OCI-M2 (cell line): ENCODE measurements around the gene TEX52.
"Not testable (repeated sequence)": the region's sequence is repeated elsewhere in the genome, so short reads cannot be mapped to it uniquely, and the experiment has no call there.

Experiments
- DNase-seq: peaks from one replicate; lab custom pipeline; 2025; ENCODE audit not compliant: unreplicated experiment; lab: John Stamatoyannopoulos, UW

The TEX52 gene

DNA sequence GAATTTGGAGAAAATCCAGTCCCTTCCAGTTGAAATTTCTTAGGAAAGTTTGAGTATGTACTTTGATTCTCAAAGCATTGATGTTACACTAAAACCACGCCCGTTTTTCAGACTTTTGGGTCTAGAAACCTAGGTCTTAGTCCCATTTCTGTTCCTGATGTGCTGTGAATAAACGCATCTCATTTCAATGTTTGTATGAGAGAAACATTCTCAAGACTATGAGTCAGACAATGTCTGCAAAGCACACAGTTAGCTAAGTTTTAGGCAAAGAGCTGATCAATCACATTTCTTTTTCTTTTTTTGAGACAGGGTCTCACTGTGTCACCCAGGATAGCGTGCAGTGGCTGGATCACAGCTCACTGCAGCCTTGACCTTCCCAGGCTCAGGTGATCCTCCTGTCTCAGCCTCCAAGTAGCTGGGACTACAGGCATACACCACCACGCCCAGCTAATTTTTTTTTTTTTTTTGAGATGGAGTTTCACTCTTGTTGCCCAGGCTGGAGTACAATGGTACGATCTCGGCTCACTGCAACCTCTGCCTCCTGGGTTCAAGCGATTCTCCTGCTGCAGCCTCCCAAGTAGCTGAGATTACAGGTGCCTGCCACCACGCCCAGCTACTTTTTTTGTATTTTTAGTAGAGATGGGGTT lies 12.3 kb upstream of the TEX52 start:
- not testable (repeated sequence) for DNase-seq

DNA sequence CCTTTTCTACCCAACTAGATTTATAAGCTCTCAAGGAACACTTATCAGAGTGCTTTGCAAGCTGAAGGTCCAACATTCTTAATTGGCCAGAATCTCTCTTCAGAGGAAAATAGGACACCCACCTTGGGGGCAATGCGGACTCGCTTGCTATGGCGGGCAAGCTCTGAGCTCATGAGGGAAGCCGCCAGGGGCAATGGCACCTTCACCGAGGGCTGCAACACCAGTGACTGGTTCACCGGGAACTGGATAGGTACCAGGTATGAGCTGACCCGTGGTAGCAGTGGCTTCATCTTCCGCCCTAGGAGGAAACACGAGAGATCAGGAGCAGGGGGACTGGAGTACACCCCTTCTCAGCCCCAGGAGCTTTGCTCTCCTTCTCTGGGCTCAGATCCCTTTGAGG lies 7.4 kb upstream of the TEX52 start:
- no peak for DNase-seq

DNA sequence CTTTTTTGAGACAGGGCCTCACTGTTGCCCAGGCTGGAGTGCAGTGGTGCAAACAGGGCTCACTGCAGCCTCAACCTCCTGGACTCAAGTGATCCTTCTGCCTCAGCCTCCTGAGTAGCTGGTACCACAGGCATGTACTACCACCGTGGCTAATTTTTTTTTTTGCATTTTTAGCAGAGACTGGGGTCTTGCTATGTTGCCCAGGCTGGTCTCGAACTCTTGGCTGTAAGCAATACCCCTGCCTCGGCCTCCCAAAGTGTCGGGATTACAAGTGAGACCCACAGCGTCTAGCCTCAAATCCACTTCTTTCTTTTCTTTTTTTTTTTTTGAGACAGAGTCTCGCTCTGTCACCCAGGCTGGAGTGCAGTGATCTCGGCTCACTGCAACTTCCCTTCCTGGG lies 6.6 kb upstream of the TEX52 start:
- not testable (repeated sequence) for DNase-seq

DNA sequence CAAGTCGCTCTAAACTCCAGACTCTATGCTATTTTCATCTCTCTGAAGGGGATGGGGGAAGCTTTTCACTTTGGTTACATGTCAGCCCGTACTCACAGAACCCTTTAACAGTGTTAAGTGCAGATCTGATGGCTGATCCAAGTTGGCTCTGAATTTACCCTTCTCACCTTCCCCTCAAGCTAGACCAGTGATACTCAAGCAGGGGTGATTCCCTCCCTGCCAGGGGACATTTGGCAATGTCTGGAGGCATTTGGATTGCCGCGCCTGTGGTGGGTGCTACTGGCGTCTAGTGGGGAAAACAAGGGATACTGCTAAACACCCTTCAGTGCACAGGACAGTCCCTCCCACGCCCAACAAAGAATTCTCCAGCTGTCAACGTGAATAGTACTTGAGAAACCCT lies 6.0 kb upstream of the TEX52 start:
- DNase-seq: no peak

DNA sequence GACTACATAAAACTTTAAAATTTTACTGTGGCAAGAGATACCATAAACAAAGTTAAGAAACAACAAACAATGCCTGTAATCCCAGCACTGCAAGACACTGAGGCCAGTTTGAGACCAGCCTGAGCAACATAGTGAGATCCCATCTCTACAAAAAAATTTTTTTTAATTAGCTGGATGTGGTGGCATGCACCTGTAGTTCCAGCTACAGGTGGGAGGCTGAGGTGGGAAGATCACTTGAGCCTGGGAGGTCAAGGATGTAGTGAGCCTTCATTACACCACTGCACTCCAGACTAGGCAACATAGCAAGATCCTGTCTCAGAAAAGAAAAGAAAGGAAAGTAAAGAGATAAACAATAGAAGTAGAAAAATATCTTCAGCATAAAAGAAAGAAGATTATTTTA lies 3.3 kb upstream of the TEX52 start:
- no peak for DNase-seq

DNA sequence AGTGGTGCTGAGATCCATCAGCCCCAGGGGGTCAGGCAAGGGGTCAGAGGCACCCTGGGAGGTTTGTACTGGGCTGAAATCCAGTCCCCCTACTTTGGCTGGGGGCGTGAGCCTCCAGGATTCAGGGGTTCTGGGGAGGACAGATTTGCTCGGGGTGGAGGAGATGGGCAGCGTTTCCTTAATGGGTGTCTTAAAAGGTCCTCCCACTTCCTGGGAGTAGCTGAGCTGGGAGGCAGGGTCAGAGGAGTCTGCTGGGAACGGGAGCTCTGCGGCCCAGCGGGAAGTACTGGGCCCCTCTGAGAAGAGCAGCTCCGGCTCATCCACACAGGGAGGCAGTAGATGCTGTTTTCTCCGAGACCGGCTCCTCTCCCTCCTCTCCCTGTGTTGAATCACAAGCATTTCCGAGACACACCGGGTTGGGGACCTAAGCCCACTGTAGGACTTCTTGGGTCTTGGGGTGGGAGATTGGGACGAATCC lies 2.1 kb upstream of the TEX52 start:
- no peak for DNase-seq

DNA sequence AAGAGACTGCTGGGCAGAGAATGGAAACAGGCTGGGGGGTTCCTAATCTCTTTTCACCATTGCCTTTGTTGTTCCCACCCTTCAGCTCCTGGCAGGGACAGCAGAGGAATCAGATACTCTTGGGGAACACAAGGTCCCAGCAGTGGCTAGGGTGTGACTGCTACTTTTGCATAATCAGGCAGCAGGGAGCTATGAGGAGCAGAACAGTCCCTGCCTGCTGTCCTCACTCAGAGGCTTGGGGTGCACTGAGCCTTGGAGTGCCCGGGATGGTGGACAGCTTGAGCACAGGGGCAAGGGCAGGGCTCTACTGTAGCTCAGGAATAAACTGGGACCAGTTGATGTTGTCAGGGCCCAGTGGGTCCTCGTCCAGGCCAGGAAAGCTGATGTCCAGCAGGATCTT lies 1.5 kb upstream of the TEX52 start:
- no peak for DNase-seq

DNA sequence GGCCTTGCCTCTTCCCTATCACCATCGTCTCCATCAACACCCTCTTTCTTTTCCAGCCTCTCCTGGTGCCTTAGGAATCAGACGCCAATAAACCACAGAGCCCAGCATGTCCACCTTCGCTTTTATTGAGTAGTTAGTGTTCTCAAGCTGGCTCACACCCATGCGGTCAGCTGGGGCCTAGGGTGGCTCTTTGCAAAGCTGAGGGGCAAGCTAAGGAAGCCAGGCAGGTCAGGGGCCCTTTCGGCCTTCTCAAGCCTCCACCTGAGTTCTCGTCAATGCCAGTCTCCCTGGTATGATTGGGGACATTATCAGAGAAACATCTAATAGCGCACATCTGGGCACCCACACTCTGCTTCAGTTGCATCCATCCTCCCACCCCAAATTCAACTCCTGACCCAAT lies 737 bp upstream of the TEX52 start:
- DNase-seq: no peak

DNA sequence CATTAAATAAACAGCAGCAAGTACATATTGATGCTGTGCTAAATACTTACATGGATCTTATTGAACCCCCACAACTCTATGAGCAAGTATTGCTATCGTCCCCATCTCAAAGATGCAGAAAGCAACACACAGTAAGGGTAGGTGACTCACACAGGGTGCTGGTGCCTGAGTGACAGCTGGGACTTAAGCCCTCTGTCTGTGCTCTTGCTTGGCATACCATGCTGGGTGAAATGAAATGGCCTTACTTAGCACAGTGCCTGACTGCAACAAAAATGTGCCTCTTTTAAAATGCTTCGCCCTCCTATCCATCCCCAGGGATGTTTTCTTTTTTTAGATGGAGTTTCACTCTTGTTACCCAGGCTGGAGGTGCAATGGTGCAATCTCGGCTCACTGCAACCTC lies 788 bp downstream of the TEX52 start:
- no peak for DNase-seq

DNA sequence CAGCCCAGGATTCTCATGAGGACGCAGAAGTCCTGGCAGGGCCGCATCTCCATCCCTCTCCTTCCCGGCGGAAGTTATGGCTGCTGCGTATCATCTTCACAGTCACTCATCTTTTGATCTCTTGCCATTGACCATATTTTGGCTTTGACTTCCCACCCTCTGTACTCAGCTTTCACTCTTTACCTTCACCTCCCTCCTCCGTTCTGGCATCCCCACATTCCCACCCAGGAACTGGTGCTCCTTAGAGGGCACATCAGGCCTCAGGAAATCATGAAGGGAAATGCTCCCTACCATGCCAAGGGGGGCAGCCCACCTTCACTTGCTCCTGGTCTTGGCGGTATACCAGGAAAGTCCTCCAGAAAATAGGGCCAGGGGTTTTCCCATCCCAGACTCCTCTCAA lies 1.3 kb downstream of the TEX52 start:
- no peak for DNase-seq

DNA sequence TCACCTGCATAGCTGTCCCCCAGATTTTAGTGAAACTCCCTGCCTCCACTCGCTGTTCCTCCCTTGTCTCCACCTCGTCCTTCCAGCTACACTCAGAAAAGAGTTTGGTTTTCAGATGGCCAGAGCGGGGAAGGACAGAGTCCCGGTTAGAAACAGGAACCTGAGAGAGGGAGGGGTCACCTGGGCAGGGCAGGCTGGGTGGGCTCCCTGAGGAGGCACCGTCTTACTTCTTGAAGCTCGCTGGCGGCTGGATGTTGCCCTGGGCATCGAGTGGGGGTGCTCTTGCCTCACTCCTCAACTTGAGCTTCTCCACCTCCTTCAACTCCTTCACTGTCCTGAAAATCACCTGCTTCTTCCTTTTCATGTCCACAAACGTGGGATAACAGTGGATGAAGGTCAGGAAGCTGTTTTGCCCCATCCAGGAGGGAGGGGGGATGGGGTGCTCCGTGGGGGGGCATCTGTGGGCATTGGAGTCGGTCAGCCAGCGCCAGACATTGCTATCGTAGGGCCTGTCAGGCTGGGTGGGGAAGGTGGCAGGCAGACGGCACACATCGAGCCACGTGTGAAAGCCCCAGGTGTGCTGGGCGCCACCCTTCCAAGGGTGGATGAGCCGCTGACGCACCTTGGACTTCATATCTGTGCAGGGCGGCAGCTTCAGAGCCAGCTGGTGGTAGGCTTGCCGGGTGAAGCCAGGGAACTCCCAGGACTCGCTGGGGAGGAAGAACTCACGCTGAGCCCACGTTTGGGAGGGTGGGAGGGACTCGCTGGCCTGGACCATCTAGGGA lies 2.0 kb downstream of the TEX52 start:
- DNase-seq: no peak

DNA sequence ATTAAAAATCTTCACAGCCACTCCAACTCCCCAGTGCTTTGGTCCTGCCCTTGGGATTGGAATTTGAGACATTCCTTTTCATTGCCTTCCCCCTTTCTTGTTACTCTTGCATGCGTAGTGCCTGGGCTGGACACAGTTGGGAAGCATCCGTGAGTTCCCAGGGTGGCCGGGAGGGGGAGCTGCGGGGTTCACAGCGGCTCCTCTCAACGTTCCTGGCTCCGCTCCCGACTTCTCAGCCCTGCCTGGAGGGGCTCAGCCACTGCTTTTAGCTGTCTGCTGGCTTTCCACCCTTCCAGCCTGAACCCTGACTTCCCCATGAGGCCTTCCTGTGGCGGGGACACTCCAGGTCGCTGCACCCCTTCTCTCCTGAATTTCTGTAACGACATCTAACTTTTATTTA lies 3.2 kb downstream of the TEX52 start:
- DNase-seq: no peak

DNA sequence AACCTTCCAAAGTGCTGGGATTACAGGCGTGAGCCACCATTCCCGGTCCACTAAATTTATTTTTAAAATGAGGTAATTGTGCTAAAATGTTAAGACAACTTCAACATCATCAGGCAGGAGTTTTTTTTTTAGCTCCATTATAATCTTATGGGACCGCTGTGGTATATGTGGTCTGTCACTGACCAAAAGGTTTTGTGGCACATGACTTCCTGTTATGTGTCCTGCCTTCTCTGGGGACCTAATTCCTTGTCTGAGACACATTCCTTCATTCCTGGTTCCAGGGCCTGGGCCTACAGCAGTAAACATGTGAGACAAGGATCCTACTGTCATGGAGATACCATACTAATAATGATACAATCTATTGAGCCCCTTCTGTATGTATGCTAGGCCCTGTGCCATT lies 4.9 kb downstream of the TEX52 start:
- no peak for DNase-seq

DNA sequence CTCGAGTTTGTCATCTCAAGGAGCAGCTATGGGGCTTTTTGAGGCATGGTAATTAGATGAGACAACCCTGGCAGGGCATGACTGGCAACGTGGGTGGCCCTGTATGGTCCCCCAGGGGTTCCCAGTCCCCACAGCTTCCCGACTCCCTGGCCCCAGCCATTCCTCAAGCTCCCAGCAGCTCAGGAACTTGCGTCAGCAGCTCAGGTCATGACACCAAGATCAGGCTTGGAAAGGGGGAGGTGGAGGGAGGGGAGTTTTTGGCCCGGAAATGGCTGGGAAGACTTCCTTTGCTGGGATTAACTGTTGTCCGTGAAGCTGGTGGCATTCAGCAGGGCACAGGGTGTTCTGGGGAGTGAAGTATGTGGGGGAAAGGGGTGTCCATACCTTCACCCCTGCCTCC lies 11.6 kb downstream of the TEX52 start:
- no peak for DNase-seq

DNA sequence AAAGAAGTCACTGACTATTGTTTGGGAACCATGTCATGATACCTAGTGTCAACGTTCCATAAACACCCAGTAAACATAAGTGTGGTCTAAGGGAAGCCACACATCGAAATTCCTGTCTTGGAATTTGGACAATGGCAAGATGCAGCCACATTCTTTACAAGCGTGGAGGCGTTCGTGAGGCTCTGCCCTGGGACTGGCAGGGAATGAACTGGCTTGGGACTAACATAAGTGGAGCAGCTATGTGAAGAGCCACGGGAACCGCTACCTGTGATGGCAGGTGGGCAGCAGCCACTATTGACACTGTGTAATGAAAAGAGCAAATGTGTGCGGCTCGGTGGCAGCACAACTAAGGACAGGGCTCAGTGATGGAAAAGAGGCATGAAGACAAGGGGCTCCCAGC lies 12.1 kb downstream of the TEX52 start:
- DNase-seq: no peak

DNA sequence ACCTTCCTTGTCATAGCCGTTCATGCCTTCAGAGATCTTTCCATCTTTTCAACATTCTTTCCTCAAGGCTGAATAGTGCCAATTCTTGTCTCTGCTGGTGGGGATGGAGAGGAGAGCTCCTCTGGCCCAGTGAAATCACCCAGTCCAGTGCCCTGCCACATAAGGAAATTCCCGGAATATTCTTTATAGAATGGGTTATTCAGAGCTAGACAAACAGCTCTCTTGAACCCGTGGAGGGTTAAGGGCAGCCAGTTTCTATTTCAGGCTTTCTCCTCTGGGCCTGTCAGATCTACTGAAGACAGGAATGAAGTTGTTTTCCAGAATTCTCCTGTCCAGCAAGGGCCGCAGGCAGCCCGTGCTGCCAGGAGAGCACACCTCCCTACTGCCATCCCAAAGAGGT lies 13.9 kb downstream of the TEX52 start:
- no peak for DNase-seq

DNA sequence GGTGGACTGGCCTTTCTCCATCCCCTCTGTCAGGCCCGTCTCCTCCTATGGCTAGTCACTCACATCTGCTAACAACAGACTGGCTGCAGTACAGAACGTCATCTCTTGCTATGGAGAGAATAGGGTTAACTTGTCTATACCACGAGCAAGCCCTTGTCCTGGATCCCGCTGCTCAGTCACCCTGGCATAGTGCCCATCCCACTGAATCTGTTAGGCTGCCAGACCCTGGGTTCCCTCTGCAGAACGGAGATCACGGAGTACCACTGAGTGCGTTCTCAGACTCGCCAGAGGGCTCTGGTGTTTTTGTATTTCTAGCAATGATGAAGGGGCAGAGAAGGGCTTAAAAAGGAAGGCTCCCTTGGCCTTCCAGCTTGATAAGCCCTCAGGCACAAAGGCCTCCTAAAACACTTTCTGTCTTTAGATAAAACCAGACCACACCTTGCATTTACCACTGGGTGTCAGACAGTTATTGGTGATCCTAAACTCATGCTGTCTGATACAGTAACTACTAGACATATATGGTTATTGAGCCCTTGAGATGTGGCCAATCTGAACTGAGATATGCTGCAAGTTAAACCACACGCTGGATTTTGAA lies 15.7 kb downstream of the TEX52 start:
- DNase-seq: no peak

DNA sequence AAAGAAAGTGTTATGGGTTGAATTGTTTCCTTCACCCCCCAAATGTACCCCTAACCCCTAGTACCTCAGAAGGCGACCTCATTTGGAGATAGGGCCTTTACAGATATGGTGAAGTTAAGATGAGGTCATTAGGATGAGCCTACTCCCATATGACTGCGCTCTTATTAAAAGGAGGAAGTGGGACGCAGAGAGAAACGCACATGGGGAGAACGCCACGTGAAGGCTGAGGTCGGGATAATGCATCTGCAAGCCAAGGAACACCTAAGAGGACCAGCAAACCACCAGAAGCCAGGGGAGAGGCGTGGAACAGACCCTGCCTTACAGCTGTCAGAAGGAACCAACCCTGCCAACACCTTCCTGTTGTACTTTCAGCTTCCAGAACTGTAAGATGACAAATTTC lies 20.3 kb downstream of the TEX52 start:
- DNase-seq: no peak

DNA sequence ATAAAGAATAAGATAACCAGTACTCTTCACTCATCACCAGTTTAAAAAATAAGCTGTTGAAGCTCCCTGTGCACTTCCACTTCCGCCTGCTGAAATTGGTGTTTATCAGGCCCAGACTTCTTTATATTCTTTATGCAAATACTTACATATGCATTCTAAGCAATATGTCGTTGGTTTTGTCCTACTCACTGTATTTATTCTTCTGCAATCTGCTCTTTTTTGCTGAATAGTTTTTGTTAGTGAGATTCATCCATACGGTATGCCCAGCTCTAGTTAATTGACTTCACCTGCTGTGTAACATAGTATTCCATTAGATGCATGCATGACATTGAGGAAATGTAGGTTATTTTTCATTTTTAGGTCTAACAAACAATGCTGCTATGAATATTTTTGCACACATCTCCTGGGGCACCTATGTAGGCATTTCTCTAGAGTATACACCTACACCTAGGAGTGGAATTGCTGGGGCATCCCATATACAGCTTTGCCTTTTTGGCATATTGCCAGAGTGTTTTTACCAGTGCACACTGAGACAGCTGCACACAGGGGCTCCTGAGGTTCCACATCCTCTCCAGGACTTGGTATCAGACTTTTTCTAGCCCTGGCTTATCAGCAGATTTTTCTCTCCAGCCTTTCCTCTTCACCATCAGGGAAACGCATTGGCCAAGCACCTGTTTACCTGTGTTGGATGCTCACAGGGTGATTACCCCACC lies 21.0 kb downstream of the TEX52 start:
- DNase-seq: no peak

DNA sequence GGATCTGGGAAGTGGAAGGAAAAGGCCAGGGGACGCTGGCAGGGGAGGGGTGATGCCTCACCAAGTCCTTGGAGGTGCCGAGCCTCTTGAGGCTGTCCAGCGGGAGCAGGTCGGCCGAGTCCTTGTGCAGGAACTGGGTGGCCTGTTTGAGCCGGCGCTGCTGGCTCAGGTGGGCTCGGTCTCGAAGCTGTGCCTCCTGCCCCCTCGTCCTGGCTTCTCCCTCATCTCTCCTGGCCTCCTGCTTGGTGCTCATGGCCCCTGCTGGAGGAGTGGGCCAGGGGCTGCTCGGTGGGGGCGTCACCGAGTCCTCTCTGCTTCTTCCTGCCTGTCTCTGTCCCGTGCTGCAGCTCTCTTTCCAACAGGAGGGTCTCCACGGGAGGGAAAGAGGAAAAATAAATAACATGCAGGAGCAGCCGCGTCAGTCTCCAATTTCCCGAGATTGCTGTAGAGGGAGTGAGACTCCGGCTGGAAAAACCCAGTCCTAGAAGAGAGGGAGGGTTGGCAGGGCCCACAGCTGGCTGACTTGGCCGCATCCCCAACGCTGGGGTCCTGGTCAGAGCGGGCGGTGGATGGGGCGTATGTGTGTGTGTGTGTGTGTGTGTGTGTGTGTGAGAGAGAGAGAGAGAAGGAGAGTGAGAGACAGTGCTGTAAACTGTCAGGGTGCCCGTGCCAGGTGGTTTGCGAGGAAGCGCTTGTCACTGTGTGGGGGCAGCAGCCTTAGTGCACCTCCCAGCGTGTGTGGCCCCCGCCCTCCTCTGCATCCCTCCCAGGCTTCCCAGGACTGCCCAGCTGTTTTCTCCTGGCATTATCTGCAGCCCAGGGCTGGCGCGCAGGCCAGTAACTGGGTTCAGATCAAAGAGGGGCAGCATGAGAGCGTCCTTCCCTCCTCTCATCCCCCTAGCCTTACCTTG lies 22.0 kb downstream of the TEX52 start, which contains the start of gene NRIP2:
TSS of gene NRIP2 (minus strand) at position 455 of the 911 bp plus-strand sequence. CDS start at position 403, 52 bp downstream.
- DNase-seq: no peak

DNA sequence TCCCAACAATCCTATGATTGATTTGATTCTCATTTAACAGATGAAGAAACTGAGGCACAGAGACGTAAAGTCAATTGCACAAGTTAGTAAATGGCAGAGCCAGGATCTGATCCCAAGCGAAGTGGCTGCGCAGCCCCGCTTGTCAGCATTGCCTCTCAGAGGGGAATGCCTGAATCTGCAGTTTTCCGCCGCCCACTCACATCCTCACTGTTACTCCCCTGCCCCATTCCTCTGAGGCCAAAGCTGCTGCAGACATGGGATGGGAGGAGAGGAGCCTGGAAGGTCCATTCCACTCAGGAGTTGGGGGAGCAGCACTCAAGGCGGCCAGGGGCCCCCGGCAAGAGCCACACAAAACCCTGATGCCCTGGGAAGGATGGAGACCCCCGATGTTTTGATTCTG lies 23.0 kb downstream of the TEX52 start:
- DNase-seq: no peak
